ENCODE measurements around the gene ADRM1.

Gene ADRM1

GRCh38 chr20:62285151-62285550 is 17.6 kb upstream of the ADRM1 start:
- Histone ChIP-seq H3K9me3 (ENCODE audit: control insufficient read depth, insufficient read depth, low read length) (no peaks in the 10 kb centered on the region), H3K4me1 (ENCODE audit: control insufficient read depth, low read length) (no peaks in the 10 kb centered on the region), H3K27ac (ENCODE audit: low read depth, low read length) (no peak overlapping the region), H3K4me2 (ENCODE audit: low read length) (no peak overlapping the region), H3K27me3 (ENCODE audit: control insufficient read depth, low read length) (no peaks in the 10 kb centered on the region), H3F3A (ENCODE audit: control insufficient read depth, insufficient read depth) (no peaks in the 10 kb centered on the region), H3K9me2 (replicated peaks; ENCODE audit: control insufficient read depth, low read length) (no peaks in the 10 kb centered on the region), H3K36me3 (ENCODE audit: control insufficient read depth, low read length) (peaks cover 16% of the 10 kb centered on the region), H3K4me3 (ENCODE audit: low read length) (no peak overlapping the region), H3K79me2 (ENCODE audit: control insufficient read depth, low read length) (no peaks in the 10 kb centered on the region), H4K20me1 (ENCODE audit: control insufficient read depth, insufficient read depth, low read depth, low read length) (no peaks in the 10 kb centered on the region)
- TF ChIP-seq EZH2phosphoT487 (IDR thresholded peaks at IDR 0.05; ENCODE audit: borderline replicate concordance, low read length), result no peak
- TF ChIP-seq, protein P1, sequence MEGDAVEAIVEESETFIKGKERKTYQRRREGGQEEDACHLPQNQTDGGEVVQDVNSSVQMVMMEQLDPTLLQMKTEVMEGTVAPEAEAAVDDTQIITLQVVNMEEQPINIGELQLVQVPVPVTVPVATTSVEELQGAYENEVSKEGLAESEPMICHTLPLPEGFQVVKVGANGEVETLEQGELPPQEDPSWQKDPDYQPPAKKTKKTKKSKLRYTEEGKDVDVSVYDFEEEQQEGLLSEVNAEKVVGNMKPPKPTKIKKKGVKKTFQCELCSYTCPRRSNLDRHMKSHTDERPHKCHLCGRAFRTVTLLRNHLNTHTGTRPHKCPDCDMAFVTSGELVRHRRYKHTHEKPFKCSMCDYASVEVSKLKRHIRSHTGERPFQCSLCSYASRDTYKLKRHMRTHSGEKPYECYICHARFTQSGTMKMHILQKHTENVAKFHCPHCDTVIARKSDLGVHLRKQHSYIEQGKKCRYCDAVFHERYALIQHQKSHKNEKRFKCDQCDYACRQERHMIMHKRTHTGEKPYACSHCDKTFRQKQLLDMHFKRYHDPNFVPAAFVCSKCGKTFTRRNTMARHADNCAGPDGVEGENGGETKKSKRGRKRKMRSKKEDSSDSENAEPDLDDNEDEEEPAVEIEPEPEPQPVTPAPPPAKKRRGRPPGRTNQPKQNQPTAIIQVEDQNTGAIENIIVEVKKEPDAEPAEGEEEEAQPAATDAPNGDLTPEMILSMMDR (IDR thresholded peaks at IDR 0.05; ENCODE audit: low read depth, low read length, poor library complexity, severe bottlenecking), result no peak

- Histone ChIP-seq H3K27ac (ENCODE audit: low read depth, low read length) (no peak overlapping the region), H3K9me3 (ENCODE audit: control insufficient read depth, insufficient read depth, low read length) (no peaks in the 10 kb centered on the region), H3K9me2 (replicated peaks; ENCODE audit: control insufficient read depth, low read length) (no peaks in the 10 kb centered on the region), H3K79me2 (ENCODE audit: control insufficient read depth, low read length) (no peaks in the 10 kb centered on the region), H3F3A (ENCODE audit: control insufficient read depth, insufficient read depth) (no peaks in the 10 kb centered on the region), H4K20me1 (ENCODE audit: control insufficient read depth, insufficient read depth, low read depth, low read length) (no peaks in the 10 kb centered on the region), H3K36me3 (ENCODE audit: control insufficient read depth, low read length) (peaks cover 10% of the 10 kb centered on the region), H3K4me3 (ENCODE audit: low read length) (no peak overlapping the region), H3K27me3 (ENCODE audit: control insufficient read depth, low read length) (no peaks in the 10 kb centered on the region), H3K4me1 (ENCODE audit: control insufficient read depth, low read length) (no peaks in the 10 kb centered on the region), H3K4me2 (ENCODE audit: low read length) (no peak overlapping the region)
- no peak for TF ChIP-seq EZH2phosphoT487 (IDR thresholded peaks at IDR 0.05; ENCODE audit: borderline replicate concordance, low read length)
- TF ChIP-seq, protein P1 (IDR thresholded peaks at IDR 0.05; ENCODE audit: low read depth, low read length, poor library complexity, severe bottlenecking), result no peak
Measured at GRCh38 chr20:62285722-62286121, 17.1 kb upstream of the ADRM1 start.

GRCh38 chr20:62286493-62287064 is 16.2 kb upstream of the ADRM1 start:
- Histone ChIP-seq H3K9me3 (ENCODE audit: control insufficient read depth, insufficient read depth, low read length) (no peaks in the 10 kb centered on the region), H3K4me1 (ENCODE audit: control insufficient read depth, low read length) (no peaks in the 10 kb centered on the region), H3K27ac (ENCODE audit: low read depth, low read length) (no peak overlapping the region), H3K27me3 (ENCODE audit: control insufficient read depth, low read length) (no peaks in the 10 kb centered on the region), H3K9me2 (replicated peaks; ENCODE audit: control insufficient read depth, low read length) (no peaks in the 10 kb centered on the region), H3K4me2 (ENCODE audit: low read length) (no peak overlapping the region), H3K79me2 (ENCODE audit: control insufficient read depth, low read length) (no peaks in the 10 kb centered on the region), H3K36me3 (ENCODE audit: control insufficient read depth, low read length) (peaks cover 4% of the 10 kb centered on the region; the same call in 1 of the 2 replicates), H4K20me1 (ENCODE audit: control insufficient read depth, insufficient read depth, low read depth, low read length) (no peaks in the 10 kb centered on the region), H3K4me3 (ENCODE audit: low read length) (no peak overlapping the region), H3F3A (ENCODE audit: control insufficient read depth, insufficient read depth) (no peaks in the 10 kb centered on the region)
- no peak for TF ChIP-seq EZH2phosphoT487 (IDR thresholded peaks at IDR 0.05; ENCODE audit: borderline replicate concordance, low read length)
- TF ChIP-seq, protein P1 (IDR thresholded peaks at IDR 0.05; ENCODE audit: low read depth, low read length, poor library complexity, severe bottlenecking), result no peak

All from DOHH2 (cell line).